HG03097 (cell line): ENCODE measurements around the gene RSPH3.
"Not testable (repeated sequence)": the region's sequence is repeated elsewhere in the genome, so short reads cannot be mapped to it uniquely, and the experiment has no call there.

ENCODE experiments used
- ATAC-seq: cut with Tn5 transposase; IDR thresholded peaks from one replicate; pipeline ENCODE4 v1.9.1; 2021; ENCODE audit not compliant: unreplicated experiment, low FRiP score

Gene RSPH3

DNA sequence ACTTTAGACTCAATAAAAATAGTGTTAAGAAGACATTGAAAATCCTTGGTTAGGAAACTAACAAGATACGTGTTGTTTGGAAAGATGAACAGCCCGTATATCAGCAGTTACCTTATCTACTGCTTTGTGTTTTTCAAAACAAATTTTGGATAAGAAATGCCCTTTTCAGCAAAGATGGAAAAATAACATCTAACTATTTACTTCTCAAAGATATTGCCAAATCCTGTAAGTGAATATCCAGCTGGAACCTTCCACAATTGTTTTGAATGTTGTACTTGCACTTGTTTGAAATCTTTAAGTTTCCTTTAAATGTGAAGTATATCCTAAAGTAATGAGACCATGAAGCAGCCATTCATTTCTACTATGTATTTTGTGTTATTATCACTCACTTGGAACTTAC lies 30.2 kb upstream of the RSPH3 start:
- ATAC-seq = no peak

DNA sequence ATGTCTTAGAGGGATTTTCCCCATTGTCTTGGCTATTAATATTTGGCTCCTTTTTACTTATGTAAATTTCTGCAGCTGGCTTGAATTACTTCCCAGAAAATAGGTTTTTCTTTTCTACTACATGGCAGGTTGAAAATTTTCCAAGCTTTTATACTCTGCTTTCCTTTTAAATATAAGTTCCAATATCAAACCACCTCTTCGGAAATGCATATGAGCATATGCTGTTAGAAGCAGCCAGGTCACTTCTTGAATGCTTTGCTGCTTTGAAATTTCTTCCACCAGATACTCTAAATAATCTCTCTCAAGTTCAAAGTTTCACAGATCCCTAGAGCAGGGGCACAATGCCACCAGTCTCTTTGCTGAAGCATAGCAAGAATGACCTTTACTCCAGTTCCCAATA lies 25.2 kb upstream of the RSPH3 start:
- not testable (repeated sequence) for ATAC-seq

DNA sequence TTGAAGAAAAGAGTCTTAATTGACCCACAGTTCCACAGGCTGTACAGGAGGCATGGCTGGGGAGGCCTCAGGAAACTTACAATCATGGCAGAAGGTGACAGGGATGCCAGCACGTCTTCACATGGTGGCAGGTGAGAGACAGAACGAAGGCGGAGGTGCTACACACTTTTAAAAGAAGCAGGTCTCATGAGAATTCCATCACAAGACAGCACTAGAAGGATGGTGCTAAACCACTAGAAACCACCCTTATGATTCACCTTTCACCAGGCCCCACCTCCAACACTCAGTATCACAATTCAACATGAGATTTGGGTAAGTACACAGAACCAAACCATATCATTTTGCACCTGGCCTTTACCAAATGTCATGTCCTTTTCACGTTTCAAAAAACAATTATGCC lies 23.9 kb upstream of the RSPH3 start:
- no peak for ATAC-seq

DNA sequence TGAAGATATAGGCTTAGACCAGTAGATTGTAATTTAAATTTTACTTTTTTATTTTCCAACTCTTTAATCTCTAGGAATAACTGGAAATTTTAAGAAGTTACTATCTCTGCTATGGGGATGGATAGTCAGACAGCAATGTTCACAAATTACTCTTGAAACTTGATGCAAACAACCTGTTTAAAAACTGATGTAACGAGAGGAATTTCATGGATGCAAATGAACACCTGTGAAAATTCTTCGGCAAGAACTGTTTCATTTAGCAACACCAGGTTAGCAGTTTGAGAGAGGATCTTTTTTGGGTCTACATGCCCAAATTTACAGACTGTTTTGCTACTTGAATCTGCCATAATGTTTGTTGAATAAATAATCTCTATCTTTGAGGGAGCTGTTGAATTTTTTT lies 20.0 kb upstream of the RSPH3 start:
- ATAC-seq = no peak

DNA sequence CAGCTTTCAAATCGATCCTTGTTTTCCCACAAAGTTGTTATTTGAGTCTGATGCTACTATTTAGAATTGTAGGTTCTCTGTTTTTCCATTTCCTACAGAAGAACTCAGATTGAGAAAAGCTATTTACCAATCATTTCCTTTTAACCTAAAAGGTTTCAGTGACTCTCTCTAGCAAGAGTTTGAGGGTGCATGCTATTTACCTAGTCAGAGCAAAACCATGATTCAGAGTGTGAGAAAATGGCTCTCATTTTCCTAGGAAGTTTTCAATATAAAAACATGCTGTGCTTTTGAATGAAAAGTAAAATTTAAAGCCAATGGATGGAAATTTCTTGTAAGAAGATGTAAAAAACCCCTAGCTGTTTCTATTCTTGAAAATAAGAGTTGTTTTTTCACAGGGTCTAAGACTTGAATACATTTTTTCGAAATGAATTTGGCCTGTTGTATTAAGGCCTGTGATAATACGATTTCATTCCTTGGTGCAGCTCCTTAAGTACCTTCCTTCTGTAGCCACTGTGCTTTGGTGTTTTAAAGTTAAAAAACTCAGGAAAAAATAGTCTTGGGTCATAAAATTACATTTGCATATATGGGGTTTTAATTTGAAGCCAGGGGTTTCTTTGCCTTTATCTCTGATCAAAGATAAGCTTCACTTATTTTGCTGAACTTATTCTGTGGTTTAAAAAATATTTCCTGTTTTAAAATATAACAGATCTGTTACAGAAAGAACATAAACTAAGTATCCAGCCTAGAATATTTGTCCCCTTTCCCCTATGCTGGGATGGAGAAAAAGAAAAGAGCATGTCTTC lies 18.0 kb upstream of the RSPH3 start:
- no peak for ATAC-seq

DNA sequence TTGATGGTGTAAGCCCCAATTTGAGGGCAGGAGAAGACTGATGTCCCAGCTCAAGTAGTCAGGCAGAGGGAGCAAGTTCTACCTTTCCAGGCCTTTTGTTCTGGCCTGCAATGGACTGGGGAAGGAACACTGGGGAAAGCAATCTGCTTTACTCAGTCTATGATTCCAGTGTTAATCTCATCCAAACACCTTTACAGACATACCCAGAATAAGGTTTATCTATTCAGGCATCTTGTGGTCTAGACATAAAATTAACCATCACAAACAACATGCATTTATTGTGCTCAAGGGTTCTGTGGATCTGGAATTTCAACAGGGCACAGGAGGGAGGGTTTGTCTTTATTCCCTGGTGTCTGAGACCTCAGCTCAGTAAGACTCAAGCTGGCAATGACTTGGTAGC lies 14.4 kb upstream of the RSPH3 start:
- ATAC-seq = no peak

DNA sequence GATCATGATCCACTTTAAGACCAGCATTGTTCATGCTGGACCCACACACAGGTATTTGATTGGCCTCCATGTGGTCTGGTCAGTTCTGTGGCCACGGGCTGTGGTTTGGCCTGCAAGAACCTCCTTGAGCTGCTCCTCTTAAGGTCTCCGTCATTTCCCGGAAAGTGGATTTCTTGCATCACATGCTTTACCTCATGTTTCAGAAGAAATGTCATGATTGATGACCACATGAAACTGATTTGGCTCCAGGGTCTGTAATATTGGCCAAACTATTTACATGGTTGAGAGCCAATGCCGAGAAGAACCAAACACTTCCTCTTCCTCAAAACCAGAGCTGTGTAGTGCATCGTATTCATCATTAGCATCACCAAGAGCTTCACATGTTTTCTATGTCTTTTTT lies 13.2 kb upstream of the RSPH3 start:
- no peak for ATAC-seq

DNA sequence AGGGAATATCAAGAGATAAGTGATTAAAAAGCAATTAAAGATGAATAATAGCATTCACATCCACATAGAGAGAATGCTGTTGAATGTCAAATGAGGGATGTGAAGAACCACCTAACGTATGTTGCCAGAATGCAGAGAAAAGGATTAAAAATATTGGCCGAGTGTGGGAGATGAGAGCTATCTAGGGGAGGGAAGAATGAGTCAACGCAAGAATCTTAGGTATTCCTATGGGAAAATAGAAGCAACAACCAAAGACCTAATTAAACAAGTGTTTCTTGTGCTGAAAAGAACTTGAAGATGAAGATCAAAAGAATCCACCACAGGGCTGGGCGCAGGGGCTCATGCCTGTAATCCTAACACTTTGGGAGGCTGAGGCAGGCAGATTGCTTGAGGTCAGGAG lies 12.2 kb upstream of the RSPH3 start:
- ATAC-seq = no peak

DNA sequence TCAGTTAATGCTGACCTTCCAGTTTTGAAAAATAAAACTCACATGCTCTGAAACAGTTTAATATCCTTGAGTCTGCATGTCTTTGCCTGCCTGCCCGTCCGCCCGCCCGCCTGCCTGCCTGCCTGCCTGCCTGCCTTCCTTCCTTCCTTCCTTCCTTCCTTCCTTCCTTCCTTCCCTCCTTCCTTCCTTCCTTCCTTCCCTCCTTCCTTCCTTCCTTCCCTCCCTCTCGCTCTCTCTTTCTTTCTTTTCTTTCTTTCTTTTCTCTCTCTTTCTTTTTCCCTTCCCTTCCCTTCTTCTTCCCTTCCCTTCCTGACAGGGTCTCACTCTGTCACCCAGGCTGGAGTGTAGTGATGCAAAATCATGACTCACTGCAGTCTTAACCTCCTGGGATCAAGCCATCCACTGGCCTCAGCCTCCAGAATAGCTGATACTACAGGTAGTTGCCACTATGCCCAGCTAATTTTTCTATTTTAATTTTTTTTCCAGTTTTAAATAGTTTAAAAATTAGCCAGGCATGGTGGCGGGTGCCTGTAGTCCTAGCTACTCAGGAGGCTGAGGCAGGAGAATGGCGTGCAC lies 10.1 kb upstream of the RSPH3 start:
- not testable (repeated sequence) for ATAC-seq

DNA sequence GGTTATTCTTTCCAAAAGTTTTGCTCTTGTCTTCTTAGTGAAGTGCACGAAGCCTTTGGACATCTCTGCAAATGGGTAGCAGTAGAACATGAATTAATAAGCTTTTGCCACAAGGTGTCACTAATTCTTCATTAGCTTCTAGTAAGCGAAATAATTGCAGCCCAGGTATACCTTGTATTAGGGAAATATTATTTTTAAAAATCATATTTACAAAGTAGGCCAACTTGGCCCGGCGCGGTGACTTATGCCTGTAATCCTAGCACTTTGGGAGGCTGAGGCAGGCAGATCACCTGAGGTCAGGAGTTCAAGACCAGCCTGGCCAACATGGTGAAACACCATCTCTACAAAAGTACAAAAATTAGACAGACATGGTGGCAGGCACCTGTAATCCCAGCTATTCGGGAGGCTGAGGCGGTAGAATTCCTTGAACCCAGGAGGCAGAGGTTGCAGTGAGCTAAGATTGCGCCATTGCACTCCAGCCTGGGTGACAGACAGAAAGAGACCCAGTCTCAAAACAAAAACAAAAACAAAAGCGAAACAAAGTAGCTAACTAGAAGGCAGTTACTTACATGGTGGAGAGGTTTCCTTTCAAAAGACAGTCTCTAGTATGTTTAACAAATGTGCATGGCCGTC lies 8.8 kb upstream of the RSPH3 start:
- ATAC-seq = no peak

DNA sequence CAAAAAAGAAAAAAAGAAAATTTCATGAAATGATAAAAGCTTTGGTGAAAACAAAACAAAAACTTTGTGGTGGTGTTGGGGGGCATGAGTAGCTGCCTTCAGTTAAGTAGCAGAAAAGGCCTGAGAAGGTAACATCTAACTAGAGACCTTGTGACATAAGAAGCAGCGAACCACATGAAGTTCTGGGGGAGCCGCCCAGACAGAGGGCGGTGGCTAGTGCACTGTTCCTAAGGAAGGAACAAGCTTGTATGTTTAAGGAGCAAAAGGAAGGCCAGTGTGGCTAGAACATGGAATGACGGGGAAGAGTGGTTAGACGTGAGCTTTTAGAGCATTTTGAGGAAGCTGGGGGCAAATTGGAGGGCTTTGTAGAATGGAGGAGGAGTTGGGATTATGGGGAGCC lies 7.5 kb upstream of the RSPH3 start:
- ATAC-seq = no peak

DNA sequence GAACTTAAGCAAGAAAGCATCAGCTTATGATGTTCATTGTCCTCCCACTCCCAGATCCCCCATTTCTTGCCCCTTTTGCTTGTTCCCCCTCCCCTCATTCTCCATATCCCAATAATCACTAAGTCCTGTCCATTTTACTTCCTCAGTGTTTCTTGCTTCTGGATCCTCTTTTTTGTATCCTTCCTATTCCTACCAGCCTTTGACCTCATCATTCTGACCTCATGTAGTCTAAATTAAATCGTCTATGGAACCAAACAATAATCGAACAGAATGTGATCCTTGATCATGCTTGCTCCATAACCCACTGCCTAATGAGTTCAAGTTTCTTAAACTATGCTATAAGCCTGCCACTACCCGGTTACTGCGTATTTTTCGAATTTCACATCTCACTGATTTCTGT lies 5.4 kb upstream of the RSPH3 start:
- no peak for ATAC-seq

DNA sequence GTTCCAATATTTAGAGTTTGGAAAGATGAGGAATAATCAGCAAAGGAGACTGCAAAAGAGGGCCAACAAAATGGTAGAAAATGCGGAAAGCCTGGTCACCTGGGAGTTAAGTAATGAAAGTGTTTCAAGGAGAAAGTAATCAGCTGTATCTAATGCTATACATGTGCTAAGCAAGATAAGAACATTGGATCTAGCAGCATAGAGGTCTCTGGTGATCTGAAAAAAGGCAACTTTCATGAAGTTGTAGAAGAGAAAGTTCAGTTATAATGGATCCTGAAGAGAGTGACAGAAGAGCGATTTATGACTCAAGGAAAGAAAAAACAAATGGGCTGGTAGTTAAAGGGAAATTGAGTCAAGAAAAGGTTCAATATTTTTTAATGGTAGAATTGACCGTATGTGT lies 4.6 kb upstream of the RSPH3 start:
- ATAC-seq = no peak

DNA sequence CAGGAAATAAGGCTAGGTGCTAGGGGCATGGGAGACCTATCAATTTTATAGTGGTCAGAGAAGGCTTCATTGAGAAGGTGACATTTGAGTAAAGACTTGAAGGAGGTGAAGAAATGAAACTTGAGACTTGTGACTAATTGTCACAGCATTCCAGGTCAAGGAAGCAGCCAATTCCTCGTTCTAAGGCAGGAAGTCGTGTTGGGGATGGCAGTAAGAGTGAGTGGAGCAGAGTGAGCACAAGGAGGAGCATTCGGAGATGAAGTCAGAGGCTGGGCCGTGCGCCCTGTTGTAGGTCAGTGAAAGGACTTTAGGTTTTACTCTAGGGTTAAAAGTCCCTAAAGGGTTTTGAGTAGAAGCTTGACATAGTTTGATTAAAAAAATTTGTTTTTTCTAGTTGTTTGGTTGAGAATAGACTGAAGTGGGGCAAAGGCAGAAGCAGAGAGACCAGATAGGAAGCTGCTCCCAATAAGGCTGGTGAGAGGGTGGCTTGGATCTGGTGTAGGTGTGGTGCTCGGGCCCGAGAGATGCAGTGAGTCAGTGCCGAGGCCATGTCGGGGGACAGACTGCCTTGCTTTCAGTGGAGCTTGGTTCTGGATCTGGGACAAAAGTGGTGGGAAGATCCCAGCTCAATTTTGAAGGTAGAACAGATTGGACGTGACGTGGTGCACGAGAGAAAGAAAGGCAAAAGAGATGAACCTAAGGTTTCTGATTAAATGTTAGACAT lies 2.6 kb upstream of the RSPH3 start:
- ATAC-seq = no peak

DNA sequence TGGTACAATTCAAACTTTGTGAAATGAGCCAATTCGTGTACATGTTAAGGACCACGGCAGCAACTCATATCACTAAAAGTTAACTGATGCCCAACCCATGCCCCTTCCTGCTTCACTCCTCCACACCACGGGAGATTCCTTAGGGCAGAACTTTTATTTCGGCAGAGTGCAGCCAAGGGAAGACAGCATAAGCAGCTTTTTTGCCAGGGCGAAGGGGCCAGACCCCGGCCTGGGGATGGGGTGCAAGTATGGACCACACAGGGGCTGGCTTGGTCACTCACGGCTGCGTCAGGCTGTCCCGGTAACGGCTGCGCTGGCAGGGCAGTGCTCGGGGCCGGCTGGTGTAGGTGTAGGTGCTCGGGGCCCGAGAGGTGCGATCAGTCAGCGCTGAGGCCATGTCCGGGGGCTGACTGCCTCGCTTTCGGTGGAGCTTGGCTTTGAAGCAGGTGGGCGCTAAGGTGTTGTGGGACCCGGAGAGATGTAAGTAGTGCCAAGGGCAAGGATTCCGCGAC lies 792 bp downstream of the RSPH3 start:
- ATAC-seq = peak; percentile 4

DNA sequence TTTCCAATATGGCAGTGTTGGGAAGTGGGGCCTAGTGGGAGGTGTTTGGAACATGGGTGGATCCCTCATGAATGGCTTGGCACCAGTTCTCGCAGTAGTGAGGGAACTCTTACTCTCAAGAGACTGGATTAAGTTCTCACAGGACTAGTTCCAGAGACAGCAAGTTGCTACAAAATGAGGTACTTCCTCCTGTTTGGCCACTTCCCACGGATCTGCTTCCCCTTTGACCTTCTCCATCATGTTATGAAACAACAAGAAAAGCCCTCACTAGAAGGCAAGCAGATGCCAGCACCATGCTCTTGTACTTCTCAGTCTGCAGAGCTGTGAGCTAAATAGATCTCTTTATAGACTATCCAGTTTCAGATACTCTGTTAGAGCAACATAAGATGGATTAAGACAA lies 3.1 kb downstream of the RSPH3 start:
- ATAC-seq = no peak

DNA sequence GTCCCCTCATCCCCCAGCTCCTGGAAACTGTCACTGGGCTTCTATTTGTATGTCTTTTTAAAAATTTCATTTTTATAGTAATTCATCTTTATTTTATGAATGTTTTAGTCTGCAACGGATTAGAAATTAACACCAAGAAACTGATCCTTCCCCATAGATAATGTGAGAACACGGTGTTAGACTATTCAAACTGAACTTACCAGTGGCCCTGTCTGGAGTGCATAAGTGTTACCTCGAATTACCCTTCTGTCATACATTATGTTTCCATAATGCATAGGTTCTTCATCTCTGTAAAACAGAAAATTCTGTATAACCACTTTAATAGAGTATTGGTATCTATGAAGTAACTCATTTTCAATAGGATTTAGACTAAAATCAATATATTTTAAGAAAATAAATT lies 6.4 kb downstream of the RSPH3 start:
- no peak for ATAC-seq

DNA sequence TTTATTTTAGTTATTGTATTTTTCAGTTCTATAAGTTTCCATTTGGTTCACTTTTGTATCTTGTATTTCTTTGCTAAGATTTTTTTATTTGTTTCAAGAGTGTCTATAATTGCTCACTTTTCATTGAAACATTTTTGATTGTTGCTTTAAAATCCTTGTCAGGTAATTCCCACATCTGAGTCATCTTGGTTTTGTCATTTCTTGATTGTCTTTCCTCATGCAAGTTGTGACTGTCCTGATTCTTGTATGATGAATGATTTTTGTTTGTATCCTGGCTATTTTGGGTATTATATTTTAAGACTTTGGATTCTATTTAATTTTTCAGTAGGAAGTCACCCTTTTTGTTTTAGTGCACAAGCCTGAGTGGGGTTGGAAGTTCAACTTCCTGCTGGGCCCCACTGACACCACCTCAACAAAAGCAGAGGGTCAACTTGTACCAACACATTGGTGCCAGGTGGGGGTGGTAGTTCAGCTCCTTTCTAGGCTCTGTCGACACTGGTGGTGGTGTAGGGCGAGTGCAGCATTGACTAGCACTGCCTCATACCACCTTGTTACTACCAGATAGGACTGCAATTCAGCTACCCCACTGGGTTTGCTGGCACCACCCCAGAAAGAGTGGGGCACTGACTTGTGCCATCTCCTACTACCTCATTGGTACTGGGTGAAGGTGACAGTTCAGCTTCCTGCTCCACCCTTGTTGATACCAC lies 8.8 kb downstream of the RSPH3 start:
- ATAC-seq = no peak

DNA sequence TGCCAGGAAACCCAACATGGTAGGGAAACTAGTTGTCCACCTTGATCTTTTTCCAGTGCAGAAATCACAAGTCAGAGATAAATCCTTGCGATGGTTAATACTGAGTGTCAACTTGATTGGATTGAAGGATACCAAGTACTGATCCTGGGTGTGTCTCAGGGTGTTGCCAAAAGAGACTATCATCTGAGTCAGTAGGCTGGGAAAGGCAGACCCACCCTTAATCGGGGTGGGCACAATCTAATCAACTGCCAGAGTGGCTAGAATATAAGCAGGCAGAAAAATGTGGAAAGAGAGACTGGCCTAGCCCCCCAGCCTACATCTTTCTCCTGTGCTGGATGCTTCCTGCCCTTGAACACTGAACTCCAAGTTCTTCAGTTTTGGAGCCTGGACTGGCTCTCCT lies 10.3 kb downstream of the RSPH3 start:
- not testable (repeated sequence) for ATAC-seq

DNA sequence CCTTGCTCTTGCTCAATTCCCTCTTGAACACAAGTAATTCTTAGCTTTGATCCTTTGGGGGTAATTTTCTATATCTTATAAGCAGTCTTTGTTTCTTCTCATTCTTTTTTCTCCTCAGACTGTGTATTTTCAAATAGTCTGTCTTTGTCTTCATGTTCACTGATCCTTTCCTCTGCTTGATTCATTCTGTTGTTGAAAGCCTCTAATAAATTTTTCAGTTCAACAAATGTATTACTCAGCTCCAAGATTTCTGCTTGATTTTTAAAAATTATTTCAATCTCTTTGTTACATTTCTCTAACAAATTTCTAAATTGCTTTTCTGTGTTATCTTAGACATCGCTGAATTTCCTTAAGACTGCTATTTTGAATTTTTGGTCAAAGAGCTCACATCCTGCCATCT lies 11.5 kb downstream of the RSPH3 start:
- no peak for ATAC-seq

DNA sequence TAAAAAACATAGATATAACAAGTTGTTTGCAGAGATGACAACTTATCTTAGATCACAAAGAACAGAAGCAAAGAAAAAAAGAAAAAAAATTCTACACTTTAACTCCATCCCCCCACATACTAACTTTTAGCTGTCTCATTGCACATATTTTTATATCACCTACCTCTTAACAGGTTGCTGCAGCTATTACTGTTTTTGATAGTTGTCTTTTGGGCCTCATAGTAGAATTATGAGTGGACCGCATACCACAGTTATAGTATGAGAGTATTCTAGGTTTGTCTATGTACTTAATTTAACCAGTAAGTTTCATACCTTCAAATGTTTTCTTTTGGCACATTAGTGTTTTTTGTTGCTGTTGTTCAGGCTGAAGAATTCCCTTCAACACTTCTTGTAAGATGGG lies 12.3 kb downstream of the RSPH3 start:
- no peak for ATAC-seq
